Mesenteric fat pad (tissue), 1 donor: ENCODE results near the gene PAX8. TPM values are rescaled to one million over a fixed set of nuclear protein-coding genes. Genes with fewer than 3 reads are reported as not detected.
"Not testable (repeated sequence)": the region's sequence is repeated elsewhere in the genome, so short reads cannot be mapped to it uniquely, and the experiment has no call there.

ENCODE experiments used
- DNase-seq: peaks from one replicate; pipeline ENCODE4 v3.0.0-alpha.2; 2020; ENCODE audit warnings: low spot score
- long read RNA-seq: library from polyadenylated mRNA; unstranded; transcript quantifications from one replicate; pipeline ENCODE4 v2.0.0, GENCODE V29; 2020
- total RNA-seq: library from RNA; stranded (reverse); fragmentation: NEBNext Ultra II Directional; extraction: Animal tissue kit (Norgen Biotek cat#: 25700); gene quantifications from one replicate; pipeline ENCODE4 v1.2.1, GENCODE V29; 2021
- donor health status: DM: yes; HTN: yes; CAD: no.

PAX8 gene
- total RNA-seq, result 5.3 TPM
- long read RNA-seq, partial matches to known transcripts, result 2 of 7 reads
- long read RNA-seq, other reads (novel, unspliced or antisense), result 3 of 7 reads

DNA sequence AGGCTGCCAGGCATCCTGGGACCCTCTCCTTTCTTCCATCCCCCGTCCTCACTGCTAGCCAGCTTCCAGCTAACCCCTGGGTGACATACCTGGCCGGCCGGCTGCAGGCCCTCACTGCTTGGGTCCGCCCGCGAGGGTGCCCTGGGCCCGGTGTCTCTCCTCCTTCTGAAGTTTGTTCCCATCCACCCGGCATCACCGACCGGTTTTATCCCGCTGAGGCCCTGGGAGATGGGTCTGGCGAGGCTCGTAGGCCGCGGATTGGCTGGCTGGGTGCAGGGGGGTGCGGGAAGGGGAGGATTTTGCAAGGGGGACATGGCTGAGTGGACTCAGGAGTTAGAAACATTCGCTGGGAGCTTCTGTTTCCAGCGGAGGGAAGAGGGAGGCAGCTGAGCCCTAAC is at the start of gene PAX8:
Gene PAX8 (minus strand): TSS at position 180 of the 398 bp plus-strand sequence. CDS start 527 bp downstream, outside the sequence.
- no peak for DNase-seq

DNA sequence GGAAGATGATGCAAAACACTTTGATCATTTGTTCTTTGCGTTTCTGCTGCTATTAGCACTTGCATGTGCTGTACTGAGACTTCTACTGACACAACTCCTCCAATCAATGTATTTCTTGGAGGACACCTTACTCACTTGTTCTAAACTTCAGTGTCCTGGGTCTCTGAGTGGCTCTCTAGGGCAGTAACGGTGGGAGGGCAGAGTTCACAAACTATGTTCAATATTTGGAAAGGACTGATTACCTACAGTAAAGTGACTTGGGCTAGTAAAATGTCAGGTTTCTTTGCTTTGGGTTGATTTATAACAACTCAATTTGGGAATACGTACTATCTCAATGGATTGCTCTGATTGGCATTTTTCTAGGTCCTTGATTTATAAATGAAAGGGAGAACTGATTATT is 49.3 kb upstream of the PAX8 start:
- DNase-seq, result no peak

DNA sequence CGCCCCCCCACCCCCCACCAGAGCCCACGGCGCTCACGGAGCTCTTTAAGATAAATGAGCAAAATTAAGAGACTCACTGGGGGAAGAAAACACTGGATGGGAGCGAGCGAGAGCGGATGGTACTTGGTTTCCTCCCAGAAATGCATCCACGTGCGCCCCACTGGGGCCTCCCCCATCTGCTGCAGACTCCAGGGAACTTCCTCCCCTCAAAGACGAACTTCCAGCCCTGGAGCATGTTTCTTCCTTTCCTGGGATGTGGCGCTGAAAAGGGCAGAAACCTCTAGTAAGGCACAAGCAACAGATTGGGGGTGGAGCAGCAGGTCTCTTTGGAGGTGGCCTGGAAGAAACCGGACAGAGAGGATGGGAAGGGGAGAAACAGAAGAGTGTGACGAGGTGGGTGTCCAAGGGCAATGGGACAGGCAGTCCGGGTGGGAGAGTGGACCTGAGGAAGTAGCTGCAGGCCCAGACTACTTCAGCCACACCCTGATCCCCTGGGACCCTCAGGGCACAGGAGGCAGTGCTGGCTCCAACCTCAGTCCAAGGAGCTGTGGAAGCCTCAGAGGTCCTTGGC is 46.5 kb upstream of the PAX8 start:
- DNase-seq, result not testable (repeated sequence)

DNA sequence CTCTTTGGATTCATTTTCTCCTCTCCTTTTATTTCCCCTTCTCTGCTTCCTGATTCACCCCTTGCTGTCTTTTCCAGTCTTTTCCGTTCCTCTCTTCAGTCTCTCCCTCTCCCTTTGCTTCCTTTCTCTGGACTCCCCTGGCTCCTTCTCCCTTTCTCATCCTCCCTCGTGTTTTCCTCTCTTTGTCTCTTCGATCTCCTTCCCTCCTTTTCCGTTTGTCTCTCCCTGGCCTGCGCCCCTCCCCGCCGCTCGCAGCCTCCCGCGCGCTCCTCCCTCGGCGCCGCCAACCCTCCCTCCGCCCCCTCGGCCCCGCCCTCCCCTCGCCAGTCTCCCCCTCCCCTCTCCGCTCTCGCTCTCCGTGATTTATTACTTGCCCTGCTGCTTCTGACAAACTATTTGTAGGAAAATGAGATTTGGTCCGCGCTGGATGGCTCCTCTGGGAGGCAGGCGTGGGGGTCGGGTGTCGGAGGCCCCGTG is 46.0 kb upstream of the PAX8 start:
- no peak for DNase-seq

DNA sequence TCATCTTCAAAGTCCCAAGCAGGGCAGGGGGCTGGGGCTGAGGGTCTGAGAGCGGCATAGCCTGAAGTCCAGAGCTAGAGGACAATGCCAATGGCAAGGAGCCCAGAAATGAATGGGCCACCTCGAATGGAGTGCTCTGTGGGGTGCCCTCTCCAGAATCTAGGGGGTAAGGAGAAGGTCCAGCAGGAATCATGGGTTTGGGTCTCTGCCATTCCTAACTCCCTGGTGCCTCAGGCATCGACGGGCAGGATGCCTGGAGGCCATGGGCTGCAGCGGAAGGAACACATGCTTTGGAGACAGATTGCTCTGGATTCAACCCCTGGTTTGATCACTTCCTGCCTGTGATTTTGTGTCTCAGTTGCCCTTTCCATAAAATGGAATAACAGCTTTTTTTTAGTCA is 44.4 kb upstream of the PAX8 start:
- not testable (repeated sequence) for DNase-seq

DNA sequence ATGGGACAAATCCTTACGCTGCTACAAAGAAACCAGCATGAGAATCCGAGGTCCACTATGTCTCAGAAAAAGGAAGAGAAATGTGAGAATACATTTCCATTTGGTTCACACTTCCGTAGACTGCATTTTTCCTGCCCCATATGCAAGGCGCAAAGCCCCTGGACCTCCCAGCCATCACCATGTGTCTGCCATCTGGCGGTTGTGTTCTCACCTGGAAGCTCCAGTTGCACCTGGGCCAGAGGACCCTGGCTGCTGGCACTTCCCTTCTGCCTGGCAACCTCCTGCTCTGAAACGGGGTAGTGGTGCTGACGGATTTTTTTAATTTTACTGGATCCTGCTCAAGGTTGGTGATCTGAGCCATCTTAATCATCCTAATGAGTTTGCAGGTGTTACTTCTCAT is 41.4 kb upstream of the PAX8 start:
- not testable (repeated sequence) for DNase-seq

DNA sequence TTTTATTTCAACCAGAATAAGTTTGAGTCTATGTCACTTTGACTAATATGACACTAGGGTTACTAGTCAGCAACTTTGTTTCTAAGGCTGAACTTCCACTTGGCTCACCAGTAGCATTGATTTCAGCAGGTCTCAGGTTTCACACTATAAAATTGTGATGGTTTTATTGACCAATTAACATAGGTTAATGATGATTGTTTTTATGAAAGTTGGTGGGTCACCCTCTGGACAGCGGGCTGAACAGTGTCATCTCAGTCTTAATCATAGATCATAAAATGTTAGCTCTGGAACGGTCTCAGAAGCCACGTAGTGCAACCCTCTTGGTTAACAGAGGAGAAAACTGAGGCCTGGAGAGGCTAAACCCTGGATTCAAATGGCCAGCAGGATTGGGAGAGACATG is 40.2 kb upstream of the PAX8 start:
- not testable (repeated sequence) for DNase-seq

DNA sequence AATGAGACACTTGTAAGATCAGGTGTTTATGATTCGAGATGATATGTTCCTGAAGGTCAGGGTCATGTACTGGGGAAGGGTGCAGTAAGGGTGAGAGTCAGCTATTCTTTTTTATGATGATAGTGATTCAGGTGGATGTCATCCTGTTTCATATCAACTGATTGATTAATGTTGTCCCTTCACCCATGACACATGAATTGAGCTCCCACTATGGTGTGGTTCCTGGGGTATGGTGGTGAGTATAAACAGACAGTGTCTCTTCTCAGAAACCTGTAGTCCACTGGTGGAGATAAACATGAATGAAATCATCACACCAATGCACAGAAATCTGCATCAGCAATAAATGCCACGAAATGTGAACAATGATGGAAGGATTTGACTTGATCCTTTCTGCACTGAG is 37.4 kb upstream of the PAX8 start:
- DNase-seq, result no peak

DNA sequence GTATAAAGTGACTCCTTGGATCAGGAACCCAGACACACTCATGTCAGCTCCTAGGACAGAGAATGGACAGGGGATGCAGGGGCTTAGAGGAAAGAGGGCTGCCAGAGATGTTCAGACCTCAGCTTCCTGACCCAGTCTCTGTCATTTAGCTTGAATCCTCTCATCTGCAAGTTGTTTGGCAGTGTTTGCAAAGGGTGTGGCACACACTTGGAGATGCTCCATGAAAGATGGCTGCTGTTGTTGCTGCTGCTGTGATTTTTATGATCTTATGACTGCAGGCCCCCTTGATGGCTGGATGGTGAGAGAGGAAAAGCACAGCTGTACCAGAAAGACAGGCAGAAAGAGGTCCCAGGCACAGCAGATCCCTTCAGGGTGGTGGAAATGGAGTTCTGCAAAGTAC is 35.9 kb upstream of the PAX8 start:
- not testable (repeated sequence) for DNase-seq

DNA sequence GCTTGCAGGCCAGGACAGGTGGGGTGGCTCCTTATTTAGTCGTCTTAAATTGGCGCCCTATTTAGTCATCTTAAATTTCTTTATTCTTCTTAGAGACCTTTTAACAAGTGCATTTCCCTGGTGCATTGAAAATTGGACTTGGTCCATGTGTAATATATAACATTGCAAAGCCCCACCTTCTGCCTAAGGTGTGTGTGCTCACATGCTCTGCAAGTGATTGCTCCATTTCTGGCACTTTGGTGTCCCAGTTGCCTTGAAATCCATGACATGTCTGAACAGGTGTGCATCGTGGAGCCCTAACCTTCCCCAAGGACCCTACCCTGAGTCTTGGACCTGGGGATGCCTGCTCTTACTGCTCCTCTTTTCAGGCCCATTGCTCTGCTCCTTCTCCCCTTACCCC is 35.5 kb upstream of the PAX8 start:
- not testable (repeated sequence) for DNase-seq

DNA sequence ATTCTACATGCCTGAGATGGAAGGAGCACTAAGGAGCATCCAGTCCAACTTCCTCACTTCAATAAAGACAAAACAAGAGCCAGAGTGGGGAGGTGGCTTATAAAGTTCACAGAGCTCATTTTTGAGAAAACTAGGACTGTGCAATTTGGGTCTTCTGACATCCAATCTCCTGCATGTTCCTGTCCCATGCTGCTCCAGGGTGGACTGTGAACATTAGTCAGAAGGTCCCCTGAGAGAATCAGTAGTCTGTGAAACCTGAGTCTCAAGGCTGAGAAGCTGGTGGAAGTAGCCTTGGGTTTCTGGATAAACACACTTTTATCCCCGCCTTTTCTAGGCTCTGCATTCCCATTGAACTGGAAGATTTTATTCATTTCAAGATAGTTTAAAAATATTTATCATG is 33.1 kb upstream of the PAX8 start:
- DNase-seq, result not testable (repeated sequence)

DNA sequence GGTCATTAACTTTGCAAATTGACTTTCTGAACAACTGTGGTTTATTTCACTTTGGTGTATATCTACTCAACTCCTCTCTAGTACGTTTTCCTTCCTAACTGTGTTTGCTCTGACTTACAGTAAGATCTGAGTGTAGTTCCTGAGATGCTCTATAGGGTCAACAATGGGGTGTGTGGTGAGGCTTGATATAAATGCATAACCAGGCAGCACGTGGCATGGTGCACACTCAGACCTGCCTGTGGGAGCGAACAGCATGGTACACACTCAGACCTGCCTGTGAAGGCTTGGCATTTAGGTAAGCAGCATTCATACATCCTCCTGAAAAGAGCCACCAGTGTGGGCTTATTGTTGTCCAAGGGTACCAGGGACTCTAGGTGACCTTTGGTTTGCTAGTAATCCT is 32.5 kb upstream of the PAX8 start:
- DNase-seq, result not testable (repeated sequence)

DNA sequence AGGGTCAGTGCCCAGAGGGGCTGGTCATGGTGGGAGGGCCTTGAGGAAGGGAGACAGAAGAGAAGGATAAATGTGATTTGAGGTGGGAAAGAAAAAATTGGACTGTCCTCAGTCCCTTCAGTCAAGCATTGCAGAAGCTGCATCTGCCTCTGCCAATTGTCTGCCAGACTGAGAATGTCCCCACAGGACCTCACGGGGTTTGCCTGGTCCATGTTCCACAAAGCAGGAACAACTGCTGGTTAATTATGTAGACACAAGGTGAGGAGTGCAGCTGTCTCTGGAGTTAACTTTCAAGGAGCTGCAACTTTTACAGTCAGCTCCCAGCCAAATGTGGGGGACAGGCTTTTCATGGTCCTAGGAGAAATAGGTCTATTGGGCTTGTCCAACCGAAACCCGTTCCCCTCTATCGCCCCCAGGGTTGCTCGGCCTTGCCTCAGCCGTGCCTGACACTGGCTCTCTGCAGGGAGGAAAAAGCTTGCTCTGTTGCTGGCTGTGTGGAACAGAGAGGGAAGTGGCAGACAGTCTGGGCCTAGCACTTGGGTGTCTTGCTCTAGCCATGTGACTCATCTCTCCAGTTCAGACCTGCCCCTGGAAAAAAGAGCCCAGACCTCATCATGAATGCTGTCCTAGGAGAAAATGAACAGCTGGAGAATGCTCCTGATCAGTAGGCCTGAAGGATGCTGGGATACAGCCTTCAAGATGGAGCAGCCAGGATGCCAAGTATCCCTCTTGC is 31.1 kb upstream of the PAX8 start:
- no peak for DNase-seq

DNA sequence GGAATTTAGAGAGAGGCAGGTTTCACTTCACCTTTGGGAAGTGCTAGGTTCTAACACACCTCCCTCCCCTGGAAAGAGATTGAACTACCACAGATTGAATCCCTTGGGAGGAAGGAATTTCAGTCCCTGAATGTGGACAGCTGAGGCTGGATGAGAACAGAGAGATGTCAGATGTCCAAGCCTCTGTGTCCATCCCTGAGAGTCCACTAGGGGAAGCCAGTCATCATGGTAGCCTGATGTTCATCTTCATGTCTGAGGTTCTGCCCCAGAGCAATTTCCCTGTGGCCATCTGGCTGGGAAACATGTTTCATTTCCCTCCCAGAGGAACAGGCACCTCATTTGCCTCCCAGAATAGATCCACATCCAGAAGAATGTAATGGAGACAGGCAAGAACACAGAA is 30.1 kb upstream of the PAX8 start:
- DNase-seq, result not testable (repeated sequence)

DNA sequence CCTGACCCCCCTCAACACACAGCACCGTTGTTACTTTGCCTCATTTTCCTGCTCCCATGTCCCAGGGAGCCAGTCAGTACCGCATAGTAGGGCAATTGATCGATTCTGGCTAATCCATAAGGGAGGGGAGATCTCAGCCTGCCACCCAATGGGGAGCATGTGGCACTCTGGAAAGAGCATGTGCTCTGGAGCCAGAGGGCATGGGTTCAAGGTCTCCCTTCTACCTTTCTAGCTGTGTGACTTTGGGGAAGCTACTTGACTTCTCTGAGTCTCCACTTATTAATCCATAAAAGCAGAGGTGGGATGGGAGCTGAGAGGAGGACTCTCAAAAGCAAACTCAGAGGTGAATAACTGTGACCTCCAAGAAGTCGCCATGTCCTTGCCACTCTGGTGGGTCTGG is 27.5 kb upstream of the PAX8 start:
- DNase-seq, result not testable (repeated sequence)

DNA sequence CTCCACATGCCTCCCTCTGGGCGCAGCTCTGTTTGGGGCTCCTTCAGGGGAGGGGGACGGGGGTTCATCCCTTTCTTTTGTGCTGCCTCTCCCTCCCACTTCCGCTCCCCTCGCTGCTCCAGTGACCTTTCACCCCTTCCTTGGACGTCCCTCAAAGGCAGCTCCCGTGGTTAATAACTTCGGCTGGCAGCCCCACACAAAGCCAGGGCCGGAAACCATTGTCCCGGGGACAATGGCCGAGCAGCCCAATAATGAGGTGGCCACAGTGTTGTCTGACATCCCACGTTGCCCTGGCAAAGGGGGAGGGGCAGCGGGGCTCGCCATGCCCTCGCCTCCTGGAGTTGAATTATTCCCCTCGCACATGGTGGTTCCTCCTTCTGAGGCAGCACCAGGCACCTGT is 27.0 kb upstream of the PAX8 start:
- not testable (repeated sequence) for DNase-seq

DNA sequence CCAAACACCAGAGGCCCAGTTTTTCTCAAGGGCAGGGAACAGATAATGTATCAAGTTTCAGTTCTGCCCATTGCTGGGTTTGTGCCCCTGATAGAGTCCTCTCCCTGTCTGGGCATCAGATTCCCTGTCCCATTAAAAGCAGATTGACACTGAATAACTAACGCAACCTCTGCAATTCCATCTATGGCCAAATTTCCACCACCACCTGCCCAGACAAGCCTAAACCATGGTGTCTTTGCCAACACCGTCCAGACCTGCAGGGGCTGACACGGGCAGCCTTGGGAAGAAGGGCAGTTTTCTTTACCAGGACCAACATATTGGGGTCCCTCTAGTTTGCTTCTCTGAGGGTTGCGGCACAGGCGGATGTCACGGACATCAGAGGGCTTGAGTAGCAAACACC is 26.4 kb upstream of the PAX8 start:
- DNase-seq, result no peak

DNA sequence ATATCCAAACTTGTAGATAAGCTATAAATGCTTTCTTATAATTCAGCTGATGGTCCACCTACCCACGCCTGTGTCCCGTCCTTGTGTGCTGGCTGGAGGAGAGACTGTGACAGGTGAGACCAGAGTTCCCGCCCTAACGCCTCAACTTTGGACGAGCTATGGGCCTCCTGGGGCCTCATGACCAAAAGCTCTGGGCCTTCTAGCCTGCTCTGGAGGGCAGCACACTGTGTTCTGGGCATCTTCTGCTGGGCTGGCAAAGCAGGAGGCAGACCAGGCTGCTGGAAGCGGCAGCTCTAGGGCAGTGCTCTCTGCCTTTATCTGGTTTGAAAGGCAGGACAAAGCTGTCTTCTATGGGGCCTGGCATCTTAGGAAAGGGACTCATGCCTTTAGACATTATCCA is 26.0 kb upstream of the PAX8 start:
- no peak for DNase-seq

DNA sequence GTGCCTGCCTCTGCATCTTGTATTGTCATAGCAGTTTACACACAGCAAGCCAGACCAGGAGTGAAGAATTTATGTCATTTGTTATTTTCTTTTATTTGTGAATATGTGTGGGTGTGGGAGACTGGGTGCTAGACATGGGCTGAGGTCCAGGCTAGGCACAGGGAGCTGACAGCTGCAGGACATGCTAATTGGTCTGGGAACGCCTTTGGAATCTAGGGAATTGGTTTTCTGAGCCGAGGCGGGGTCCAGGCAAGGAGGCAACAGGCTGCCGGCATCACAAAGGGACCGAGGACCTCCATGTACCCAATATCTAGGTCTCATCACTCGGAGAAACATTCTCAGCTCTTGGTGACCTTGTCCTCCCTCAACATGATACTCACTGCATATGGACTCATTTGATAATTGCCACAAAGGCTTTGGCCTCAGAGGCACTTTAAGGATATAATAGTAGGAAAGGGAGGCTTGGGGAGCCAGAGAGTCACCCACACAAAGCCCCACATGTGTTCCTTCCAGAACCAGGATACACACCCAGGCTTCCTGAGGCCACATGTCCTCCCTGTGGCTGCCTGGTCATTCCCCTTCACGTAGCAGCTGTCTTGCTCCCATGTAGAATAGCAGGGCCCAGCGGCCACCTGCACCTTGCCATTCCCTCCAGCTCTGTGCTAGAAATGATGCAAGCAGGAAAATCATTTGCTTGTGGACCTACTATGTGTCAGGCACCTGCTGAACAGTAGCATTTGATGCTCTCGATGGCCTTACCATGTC is 23.7 kb upstream of the PAX8 start:
- DNase-seq, result not testable (repeated sequence)

DNA sequence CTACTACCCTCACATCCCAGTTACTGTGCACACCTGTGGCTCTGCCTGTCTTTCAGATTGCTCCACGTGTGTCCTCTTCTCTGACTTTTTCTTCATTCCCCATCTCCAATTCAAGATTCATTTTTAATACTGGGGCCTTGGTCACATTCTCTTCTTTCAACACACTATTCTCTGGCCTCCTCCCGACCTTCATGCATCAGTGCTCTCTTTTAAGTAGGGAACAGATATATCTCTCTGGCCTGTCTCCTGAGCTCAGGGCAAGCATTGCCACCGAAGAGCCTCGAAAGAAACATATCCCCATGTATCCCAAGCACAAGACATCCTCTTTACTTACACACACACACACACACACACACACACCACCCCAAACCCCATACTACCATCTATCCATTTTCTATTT is 21.6 kb upstream of the PAX8 start:
- DNase-seq, result no peak

DNA sequence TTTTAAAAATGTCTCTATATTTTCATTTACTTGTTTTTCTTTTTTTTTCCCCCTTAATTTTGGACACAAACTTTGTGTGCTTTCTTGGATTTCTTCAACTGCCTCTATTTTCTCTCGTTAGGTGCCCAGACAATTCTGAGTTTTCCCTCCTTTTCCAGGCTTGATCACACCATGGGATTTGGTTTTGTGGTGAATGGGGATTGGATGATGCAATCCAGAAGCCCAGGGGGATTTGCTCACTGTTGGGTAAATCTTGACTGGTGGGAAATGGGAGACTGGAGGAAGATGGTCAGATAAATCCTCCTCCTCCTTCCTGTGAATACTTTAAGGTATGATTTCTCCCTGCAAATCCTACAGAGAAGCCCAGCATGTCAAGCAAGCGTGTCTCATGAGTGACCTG is 19.5 kb upstream of the PAX8 start:
- DNase-seq, result no peak

DNA sequence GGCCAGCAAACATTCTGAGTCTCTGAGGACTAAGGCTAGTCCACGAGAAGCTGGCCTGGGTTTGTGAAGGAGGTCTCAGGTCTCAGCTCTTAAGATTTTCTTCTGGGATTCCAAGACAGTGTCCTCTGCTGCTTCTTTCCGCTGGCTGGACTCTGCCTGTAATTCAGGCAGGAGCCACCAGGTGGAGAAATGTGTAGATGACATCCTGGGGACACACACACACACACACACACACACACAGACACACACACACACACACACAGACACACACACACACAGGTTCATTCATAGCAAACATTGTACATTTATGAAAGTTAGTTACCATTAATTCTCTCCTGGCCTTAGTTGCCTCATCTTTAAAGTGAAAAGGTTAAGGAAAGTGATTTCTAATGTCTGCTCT is 18.9 kb upstream of the PAX8 start:
- DNase-seq, result not testable (repeated sequence)
